HG02840 (cell line): ENCODE results near the gene NCOA3.
A peak's percentile ranks its signal among the peaks of the same experiment; 100 is the strongest.
"Not testable (repeated sequence)": the region's sequence is repeated elsewhere in the genome, so short reads cannot be mapped to it uniquely, and the experiment has no call there.

Experiments
- ATAC-seq: cut with Tn5 transposase; IDR thresholded peaks from one replicate; pipeline ENCODE4 v1.9.1; 2021; ENCODE audit warnings: mild to moderate bottlenecking, moderate library complexity, moderate number of reproducible peaks; ENCODE audit not compliant: unreplicated experiment, low FRiP score

NCOA3 gene

DNA sequence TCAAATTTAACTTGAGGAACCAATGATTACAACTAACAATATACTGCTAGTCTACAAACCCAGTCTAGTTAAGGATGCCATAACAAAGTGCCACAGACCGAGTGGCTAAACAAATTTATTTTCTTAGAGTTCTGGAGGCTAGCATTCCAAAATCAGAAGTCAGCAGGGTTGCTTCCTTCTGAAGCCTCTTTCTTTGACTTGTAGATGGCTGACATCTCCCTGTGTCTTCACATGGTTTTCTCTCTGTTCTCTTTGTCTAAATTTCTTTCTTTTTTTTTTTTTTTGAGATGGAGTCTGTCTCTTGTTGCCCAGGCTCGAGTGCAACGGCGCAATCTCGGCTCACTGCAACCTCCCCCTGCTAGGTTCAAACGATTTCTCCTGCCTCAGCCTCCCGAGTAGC, 56.1 kb downstream of the NCOA3 start:
- no peak for ATAC-seq

GRCh38 chr20:47558295-47559066, 56.8 kb downstream of the NCOA3 start:
- ATAC-seq, result no peak

GRCh38 chr20:47559141-47559540, 57.5 kb downstream of the NCOA3 start:
- ATAC-seq, result no peak

GRCh38 chr20:47561180-47561579, 59.5 kb downstream of the NCOA3 start:
- ATAC-seq, result no peak

DNA sequence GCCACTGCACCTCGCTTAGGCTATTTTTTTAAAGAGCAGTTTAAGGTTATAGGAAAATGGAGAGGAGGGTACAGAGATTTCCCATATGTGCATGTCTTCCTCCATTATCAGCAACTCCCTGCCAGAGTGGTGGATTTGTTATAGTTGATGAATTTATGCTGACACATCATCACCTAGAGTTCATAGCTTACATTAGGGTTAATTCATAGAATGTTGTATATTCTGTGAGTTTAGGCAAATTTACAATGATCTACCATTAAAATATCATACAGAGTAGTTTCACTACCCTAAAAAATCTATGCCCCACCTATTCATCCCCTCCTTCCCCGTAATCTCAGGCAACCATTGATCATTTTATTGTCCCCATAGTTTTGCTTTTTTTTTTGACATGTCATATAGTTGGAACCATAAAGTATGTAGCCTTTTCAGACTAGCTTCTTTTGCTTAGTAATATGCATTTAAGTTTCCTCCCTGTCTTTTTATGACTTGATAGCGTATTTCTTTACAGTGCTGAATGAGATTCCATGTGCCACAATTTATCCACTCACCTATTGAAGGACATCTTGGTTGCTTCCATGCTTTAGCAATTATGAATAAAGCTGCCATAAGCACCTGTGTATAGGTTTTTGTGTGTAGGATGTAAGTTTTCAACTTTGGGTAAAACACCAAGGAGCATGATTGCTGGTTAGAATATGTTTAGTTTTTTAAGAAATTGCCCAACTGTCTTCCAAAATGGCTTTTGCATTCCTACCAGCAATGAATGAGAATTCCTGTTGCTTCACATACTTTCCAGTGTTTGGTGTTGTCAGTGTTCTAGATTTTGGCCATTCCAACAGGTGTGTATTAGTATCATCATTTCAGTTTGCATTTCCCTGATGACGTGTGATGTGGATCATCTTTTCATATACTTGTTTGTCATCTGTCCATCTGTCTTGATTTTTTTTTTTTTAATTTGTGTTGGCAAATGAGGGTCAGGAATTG, 60.2 kb downstream of the NCOA3 start:
- no peak for ATAC-seq

DNA sequence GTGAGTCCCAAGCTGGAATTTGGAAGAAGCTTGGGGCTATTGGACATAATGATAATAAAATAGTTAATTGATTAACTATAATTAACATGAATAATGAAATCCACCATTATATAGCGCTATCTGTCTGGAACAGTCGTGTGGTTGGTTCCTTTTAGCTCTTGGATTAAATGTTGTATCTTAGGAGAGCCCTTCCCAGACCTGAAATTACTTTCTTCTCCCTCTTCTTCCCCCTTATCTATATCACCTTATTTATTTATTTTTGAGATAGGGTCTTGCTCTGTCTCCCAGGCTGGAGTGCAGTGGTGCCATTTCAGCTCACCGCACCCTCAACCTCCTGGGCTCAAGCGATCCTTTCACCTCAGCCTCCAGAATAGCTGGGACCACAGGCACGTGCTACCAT, 64.6 kb downstream of the NCOA3 start:
- ATAC-seq, result no peak

DNA sequence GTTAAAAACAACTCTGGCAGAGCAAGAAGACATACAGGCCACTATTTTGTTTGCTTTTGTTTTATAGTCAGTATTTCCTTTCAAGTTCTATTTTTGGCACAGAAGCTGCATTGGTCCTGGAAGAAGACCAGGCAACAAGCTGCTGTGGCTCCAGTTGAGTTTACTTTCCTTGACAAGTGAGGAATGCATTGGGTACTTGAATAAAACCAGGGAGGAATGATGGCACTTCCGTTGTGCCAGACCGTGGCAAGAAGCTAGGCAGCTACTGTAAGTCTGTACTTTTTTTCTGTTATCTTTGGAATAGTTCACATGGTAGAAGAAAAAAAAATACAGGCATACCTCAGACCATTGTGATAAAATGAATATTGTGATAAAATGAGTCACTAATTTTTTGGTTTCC, 66.3 kb downstream of the NCOA3 start:
- no peak for ATAC-seq

DNA sequence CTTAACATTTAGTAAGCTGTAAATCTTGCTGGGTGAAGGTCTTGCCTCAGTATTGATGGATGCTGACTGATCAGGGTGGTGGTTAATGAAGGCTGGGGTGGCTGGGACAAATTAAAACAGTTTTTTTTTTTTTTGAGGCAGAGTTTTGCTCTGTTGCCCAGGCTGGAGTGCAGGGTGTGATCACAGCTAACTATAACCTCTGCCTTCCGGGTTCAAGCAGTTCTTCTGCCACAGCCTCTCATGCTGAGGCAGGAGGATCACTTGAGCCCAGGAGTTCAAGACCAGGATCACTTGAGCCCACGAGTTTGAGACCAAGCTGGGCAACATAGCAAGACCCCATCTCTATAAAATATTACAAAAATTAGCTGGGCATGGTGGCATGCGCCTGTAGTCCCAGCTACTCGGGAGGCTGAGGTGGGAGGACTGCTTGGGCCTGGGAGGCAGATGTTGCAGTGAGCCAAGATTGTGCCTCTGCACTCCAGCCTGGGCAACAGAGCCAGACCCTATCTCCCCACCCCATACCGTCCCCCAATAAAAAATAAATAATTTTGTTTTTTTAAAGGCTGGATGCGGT, 67.2 kb downstream of the NCOA3 start:
- no peak for ATAC-seq

DNA sequence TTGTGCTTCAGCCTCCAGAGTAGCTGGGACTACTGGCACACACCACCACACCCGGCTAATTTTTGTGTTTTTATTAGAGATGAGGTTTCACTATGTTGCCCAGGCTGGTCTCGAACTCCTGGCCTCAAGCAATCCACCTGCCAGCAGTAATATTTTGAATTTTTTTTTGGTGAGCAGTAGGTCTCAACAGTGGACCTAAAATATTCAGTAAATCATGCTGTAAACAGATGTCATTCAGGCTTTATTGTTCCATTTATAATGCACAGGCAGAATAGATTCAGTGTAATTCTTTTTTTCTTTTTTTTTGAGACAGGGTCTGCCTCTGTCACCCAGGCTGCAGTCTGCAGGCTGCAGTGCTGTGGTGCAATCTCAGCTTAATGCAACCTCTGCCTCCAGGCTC, 69.7 kb downstream of the NCOA3 start:
- ATAC-seq, result no peak

DNA sequence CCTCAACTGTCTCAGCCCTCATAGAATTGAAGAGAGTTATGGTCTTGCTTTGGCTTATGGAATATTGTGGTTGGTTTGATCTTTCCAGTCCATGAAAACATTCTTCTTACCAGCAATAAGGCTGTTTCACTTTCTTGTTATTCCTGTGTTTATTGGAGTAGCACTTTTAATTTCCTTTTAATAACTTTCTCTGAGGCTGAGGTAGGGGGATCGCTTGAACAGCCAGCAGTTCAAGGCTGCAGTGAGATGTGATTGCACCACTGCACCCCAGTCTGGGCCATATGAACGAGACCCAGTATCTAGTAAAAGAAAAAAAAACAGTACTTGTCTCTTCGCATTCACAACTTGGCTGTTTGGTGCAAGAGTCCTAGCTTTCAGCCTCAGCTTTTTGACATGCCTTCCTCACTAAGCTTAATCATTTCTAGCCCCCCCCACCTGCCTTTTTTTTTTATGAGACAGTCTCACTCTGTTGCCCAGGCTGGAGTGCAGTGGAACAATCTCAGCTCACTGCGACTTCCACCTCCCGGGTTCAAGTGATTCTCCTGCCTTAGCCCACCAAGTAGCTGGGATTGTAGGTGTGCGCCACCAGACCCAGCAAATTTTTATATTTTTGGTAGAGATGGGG, 70.5 kb downstream of the NCOA3 start:
- no peak for ATAC-seq

GRCh38 chr20:47573559-47573958, 71.9 kb downstream of the NCOA3 start:
- no peak for ATAC-seq

GRCh38 chr20:47574616-47575364, 73.1 kb downstream of the NCOA3 start:
- no peak for ATAC-seq

DNA sequence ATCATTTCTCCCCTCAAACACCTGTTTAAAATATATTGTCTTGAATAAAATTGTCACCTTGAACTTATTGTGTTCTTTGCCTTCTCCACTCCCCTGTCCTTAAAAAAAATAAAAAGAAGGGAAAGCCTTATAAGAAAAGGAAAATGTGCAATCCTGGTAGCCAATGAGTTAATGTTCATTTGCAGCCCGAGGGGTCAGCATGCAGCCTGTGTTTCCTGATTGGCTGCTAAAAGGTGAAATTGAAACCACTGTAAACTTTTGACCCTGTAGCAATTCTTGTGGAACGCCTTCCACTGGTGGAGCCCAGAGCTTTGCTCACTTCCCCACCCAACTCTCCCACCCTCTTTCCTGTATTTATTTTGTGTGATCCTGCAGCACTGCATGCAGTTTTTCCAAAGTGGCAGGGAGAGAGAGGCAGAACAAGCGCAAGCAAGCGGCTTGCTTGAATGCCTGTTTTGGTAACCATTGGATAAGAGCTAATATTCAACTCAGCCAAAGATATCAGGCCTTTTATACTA, 74.9 kb downstream of the NCOA3 start:
- ATAC-seq, result peak; percentile 67

- ATAC-seq, result no peak
These were observed 75.6 kb downstream of the NCOA3 start for GRCh38 chr20:47577314-47577713.

- ATAC-seq, result no peak
These were observed 76.9 kb downstream of the NCOA3 start for GRCh38 chr20:47578543-47578942.

- ATAC-seq, result not testable (repeated sequence)
These were observed 79.0 kb downstream of the NCOA3 start for GRCh38 chr20:47580686-47581085.

GRCh38 chr20:47581090-47581489, 79.4 kb downstream of the NCOA3 start:
- no peak for ATAC-seq

GRCh38 chr20:47583551-47583950, 81.9 kb downstream of the NCOA3 start:
- no peak for ATAC-seq

GRCh38 chr20:47585087-47585747, 83.5 kb downstream of the NCOA3 start:
- no peak for ATAC-seq
